LNCAP (cell line): ENCODE data around the gene CCL18.

Source experiments
- CTCF ChIP-seq: fragments of 450-650 bp; IDR thresholded peaks from 2 replicates; pipeline ENCODE4 v1.5.1; 2017; ENCODE audit warnings: mild to moderate bottlenecking

Gene CCL18

GRCh38 chr17:36106493-36106835 lies 42.4 kb downstream of the CCL18 start:
- no peak for TF ChIP-seq CTCF

GRCh38 chr17:36107660-36108059 lies 43.6 kb downstream of the CCL18 start:
- no peak for TF ChIP-seq CTCF

- TF ChIP-seq CTCF = no peak
Observed at GRCh38 chr17:36111068-36111490, 47.0 kb downstream of the CCL18 start.

- no peak for TF ChIP-seq CTCF
Observed at GRCh38 chr17:36112572-36112971, 48.5 kb downstream of the CCL18 start.

GRCh38 chr17:36117505-36118382 lies 53.7 kb downstream of the CCL18 start:
- no peak for TF ChIP-seq CTCF

GRCh38 chr17:36118477-36119353 lies 54.6 kb downstream of the CCL18 start:
- no peak for TF ChIP-seq CTCF

GRCh38 chr17:36120221-36120620 lies 56.1 kb downstream of the CCL18 start:
- no peak for TF ChIP-seq CTCF
